Left lung (tissue), 10 donors: ENCODE data around the gene SLC23A3. TPM values are rescaled to one million over a fixed set of nuclear protein-coding genes. Genes with fewer than 3 reads are reported as not detected.

Experiments
- ATAC-seq: fragments of 200-7000 bp; cut with Tn5 transposase; one replicate; pipeline ENCODE4 v1.9.1; 2020; ENCODE audit warnings: moderate library complexity
- DNase-seq, 4 donors: peaks; one replicate each; pipeline ENCODE4 v3.0.0-alpha.2; 2013 to 2020
- H3K27ac ChIP-seq, 2 donors: fragments of 200-600 bp; sonication (generic) in 1 of 2; one replicate each; pipeline versions ENCODE4 v1.5.0 to v1.8.0; 2020 to 2021
- H3K27me3 ChIP-seq, 2 donors: fragments of 200-600 bp; sonication (generic) in 1 of 2; one replicate each; pipeline versions ENCODE4 v1.5.0 to v1.8.0; 2020 to 2021
- H3K36me3 ChIP-seq, 2 donors: fragments of 200-600 bp; sonication (generic) in 1 of 2; one replicate each; pipeline versions ENCODE4 v1.5.0 to v1.8.0; 2020 to 2021
- H3K4me1 ChIP-seq, 2 donors: fragments of 200-600 bp; one replicate each; pipeline ENCODE4 v1.8.0; 2021
- H3K4me3 ChIP-seq, 2 donors: fragments of 200-600 bp; sonication (generic) in 1 of 2; one replicate each; pipeline versions ENCODE4 v1.5.0 to v1.8.0; 2020 to 2021; ENCODE audit warnings: mild to moderate bottlenecking in 1 of 2
- H3K9me3 ChIP-seq, 2 donors: fragments of 200-600 bp; sonication (generic) in 1 of 2; one replicate each; pipeline versions ENCODE4 v1.5.0 to v1.8.0; 2020 to 2021
- intact Hi-C, 2 donors: fragments of 100-400 bp; cut with DNase I; formaldehyde crosslinking; loops; one replicate each; pipeline versions ENCODE4 v1.11.2 to v1.14.2; 2022
- polyA plus RNA-seq, 6 donors: library from polyadenylated mRNA; unstranded; fragments of 120-200 nt; gene quantifications; one replicate each; pipeline ENCODE4 v1.2.1, GENCODE V29; 2013; ENCODE audit not compliant: insufficient read length in 6 of 6
- total RNA-seq, 2 donors: library from RNA; stranded (reverse); fragmentation: NEBNext Ultra II Directional; extraction: Animal tissue kit (Norgen Biotek cat#: 25700); gene quantifications; one replicate each; pipeline ENCODE4 v1.2.1, GENCODE V29; 2021
- TF ChIP-seq, protein P1 (sequence below), 2 donors: fragments of 200-600 bp; sonication (generic) in 1 of 2; IDR thresholded peaks; one replicate each; pipeline versions ENCODE4 v1.5.0 to v1.8.0; 2021; ENCODE audit warnings: antibody characterized with exemption in 2 of 2
- donor health status: DM: no; HTN: yes; CAD: no.
- donor health status: DM: no; HTN: no; CAD: no.

The SLC23A3 gene
- total and polyA plus RNA-seq, 8 donors, result 2.6 to 5.5 (median 4.3) TPM

DNA sequence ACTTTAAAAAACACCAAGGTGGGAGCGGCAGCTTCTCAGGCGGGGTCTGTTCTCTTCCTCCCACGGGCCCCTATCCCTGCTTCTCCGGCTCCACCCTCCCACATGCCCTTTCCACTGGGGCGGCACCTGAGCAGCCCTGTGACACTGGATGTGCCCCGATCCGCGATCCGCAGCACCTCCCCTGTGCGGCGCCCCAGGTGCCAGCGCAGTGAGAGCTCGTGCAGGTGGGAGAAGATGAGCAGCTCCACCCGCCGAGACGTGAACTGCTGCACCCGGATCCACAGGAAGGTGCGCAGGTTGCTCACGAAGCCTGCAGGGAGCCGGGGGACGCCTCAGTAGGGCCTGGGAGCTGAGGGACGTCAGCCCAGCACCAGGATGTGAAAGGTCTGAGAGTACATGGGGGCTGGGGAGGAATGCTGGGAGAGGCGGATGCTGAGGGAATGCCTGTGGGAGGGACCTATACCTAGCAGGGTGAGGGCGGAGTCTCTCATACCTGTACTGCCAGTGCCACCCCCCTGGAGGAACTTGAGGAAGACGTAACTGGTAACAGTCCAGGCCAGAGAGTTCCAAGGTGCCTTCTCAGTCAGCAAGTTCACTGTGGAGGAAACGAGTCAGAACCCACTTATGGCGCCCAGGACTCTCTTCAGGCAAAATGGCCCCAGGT, 46.2 kb upstream of the SLC23A3 start:
- no peaks in the 10 kb centered on the region for H3K9me3 ChIP-seq
- TF ChIP-seq, protein P1, sequence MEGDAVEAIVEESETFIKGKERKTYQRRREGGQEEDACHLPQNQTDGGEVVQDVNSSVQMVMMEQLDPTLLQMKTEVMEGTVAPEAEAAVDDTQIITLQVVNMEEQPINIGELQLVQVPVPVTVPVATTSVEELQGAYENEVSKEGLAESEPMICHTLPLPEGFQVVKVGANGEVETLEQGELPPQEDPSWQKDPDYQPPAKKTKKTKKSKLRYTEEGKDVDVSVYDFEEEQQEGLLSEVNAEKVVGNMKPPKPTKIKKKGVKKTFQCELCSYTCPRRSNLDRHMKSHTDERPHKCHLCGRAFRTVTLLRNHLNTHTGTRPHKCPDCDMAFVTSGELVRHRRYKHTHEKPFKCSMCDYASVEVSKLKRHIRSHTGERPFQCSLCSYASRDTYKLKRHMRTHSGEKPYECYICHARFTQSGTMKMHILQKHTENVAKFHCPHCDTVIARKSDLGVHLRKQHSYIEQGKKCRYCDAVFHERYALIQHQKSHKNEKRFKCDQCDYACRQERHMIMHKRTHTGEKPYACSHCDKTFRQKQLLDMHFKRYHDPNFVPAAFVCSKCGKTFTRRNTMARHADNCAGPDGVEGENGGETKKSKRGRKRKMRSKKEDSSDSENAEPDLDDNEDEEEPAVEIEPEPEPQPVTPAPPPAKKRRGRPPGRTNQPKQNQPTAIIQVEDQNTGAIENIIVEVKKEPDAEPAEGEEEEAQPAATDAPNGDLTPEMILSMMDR (IDR thresholded peaks at IDR 0.05), result no peak
- no peak for DNase-seq
- ATAC-seq, result no peak
- H3K4me1 ChIP-seq, result peaks cover 17 to 35% of the 10 kb centered on the region in 2 donors
- peaks cover 0 to 64% of the 10 kb centered on the region in 2 donors for H3K36me3 ChIP-seq
- no peaks in the 10 kb centered on the region for H3K27me3 ChIP-seq
- intact Hi-C loops, result no loop called here
- no peak overlapping the region for H3K27ac ChIP-seq
- no peak overlapping the region for H3K4me3 ChIP-seq

DNA sequence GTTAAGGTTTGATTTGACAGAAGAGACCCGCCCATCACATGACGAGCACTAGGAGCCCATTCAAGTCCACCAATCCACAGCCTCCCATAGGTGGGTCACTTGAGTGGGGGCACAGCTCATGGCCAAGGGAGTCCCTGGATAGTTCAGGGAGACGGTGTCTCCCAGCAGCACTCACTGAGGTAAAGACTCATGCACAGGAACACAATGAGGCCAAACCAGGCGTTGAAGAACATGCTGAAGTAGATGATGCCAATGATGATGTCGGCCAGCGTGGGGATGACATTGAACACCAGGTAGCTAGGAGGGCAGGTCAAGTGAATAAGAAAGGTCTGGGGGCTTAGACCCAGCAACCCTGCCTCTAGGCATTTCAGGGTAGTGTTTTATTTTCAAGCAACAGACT, 45.0 kb upstream of the SLC23A3 start:
- Histone ChIP-seq H3K4me1 (peaks cover 17 to 39% of the 10 kb centered on the region in 2 donors), H3K27me3 (no peaks in the 10 kb centered on the region), H3K27ac (no peak overlapping the region), H3K4me3 (no peak overlapping the region), H3K9me3 (no peaks in the 10 kb centered on the region), H3K36me3 (peaks cover 0 to 64% of the 10 kb centered on the region in 2 donors)
- intact Hi-C loops, result no loop called here
- DNase-seq, result no peak
- no peak for ATAC-seq
- TF ChIP-seq, protein P1 (IDR thresholded peaks at IDR 0.05), result no peak

DNA sequence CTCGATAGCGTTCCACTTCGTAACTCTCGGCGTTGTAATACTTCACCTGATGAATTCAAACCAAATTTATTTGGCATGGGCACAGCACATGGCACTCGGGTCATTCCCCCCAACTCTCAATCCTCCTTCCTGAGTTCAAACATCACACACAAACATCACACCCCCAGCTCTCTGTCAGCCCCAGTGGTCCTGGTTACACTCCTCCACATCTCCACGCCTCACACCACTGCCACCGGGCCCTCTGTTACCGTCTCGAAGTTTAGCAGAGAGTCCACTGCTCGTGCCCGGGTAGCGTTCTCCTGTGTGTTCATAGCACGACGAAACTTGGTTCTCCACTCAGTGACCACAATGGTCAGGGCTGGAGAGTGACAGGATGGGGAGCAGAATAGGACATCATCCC, 44.3 kb upstream of the SLC23A3 start:
- Histone ChIP-seq H3K4me1 (peaks cover 10 to 40% of the 10 kb centered on the region in 2 donors), H3K36me3 (peaks cover 0 to 66% of the 10 kb centered on the region in 2 donors), H3K9me3 (no peaks in the 10 kb centered on the region), H3K4me3 (no peak overlapping the region), H3K27me3 (no peaks in the 10 kb centered on the region), H3K27ac (no peak overlapping the region)
- intact Hi-C loops, result no loop called here
- no peak for DNase-seq
- no peak for ATAC-seq
- TF ChIP-seq, protein P1 (IDR thresholded peaks at IDR 0.05), result no peak

DNA sequence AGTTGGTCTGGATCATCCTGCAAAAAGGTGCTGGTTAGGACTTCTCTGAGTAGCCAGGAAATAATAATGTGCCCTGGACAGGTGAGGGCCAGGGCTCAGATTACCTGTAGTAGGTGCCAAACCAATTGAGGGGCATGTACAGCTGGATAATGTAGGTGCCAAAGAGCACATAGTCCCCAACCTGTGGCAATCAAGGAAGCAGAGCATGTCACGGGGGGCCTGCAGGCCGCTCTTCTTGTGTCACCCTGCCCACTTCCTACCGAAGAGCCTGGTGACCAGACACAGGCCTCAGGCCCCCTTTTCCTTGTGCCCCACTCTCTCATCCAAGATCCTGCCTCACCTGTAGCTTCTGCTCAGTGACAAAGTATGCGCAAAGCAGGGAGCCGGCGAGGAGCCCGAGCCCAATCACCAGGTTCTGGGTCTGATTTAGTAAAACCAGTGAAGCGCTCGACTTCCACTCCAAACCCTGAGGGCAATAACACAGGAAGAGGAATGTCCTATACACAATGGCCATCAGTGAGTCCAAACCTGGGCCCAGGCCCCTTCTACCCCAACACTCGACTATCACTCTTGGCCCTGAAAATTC, 43.8 kb upstream of the SLC23A3 start:
- H3K27ac ChIP-seq, result no peak overlapping the region
- no peaks in the 10 kb centered on the region for H3K27me3 ChIP-seq
- H3K9me3 ChIP-seq, result no peaks in the 10 kb centered on the region
- DNase-seq (no peak), ATAC-seq (no peak)
- TF ChIP-seq, protein P1 (IDR thresholded peaks at IDR 0.05), result no peak
- intact Hi-C loops, result no loop called here
- H3K4me3 ChIP-seq, result no peak overlapping the region
- H3K4me1 ChIP-seq, result peaks cover 7 to 38% of the 10 kb centered on the region in 2 donors
- H3K36me3 ChIP-seq, result peaks cover 0 to 72% of the 10 kb centered on the region in 2 donors

DNA sequence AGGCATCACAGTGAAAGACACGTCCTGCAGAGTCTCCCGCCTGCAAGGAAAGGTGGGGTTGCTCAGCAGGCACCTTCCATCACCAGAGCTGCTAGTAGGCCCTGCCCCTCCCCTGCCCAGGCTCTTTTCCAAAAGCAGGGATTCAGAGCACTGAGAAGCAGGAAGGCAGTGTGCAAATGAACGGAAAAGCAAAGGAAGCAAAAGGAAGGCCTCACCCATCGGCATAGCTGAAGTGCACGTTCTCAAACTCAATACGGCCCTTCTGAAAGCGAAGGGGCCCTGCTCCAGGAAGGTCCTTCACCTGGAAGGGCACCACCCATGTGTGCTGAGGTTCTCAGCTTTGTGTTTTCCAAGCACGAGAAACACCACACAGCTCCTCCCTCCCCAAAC, 43.2 kb upstream of the SLC23A3 start:
- Histone ChIP-seq H3K27ac (no peak overlapping the region), H3K36me3 (peaks cover 0 to 77% of the 10 kb centered on the region in 2 donors), H3K9me3 (no peaks in the 10 kb centered on the region), H3K4me1 (peaks cover 3 to 38% of the 10 kb centered on the region in 2 donors), H3K27me3 (no peaks in the 10 kb centered on the region), H3K4me3 (no peak overlapping the region)
- DNase-seq, result no peak
- TF ChIP-seq, protein P1 (IDR thresholded peaks at IDR 0.05), result no peak
- intact Hi-C loops, result no loop called here
- no peak for ATAC-seq
